Central memory CD8-positive, alpha-beta T cell (primary cell): ENCODE measurements around the gene TDRD1.

Experiments used
- ATAC-seq: fragments of 150-1000 bp; cut with Tn5 transposase; replicated peaks from 2 replicates; pipeline ENCODE4 v1.10.0; 2022; ENCODE audit warnings: mild to moderate bottlenecking, moderate FRiP score, moderate number of reproducible peaks; ENCODE audit not compliant: poor library complexity, severe bottlenecking; ENCODE audit errors: extremely low read depth
- DNase-seq, 2 donors: peaks; one replicate each; pipeline ENCODE4 v3.0.0; 2021; ENCODE audit warnings: low spot score in 2 of 2
- H3K27ac Mint-ChIP-seq: one replicate; pipeline ENCODE4 v1.8.0; 2022; ENCODE audit warnings: low read depth, mild to moderate bottlenecking, moderate library complexity, mixed read lengths
- H3K27me3 Mint-ChIP-seq: one replicate; pipeline ENCODE4 v1.8.0; 2022; ENCODE audit warnings: mixed read lengths
- H3K36me3 Mint-ChIP-seq: one replicate; pipeline ENCODE4 v1.8.0; 2022; ENCODE audit warnings: mild to moderate bottlenecking, moderate library complexity, mixed read lengths; ENCODE audit not compliant: insufficient read depth
- H3K4me1 Mint-ChIP-seq: one replicate; pipeline ENCODE4 v1.8.0; 2022; ENCODE audit warnings: mixed read lengths
- H3K4me3 Mint-ChIP-seq: one replicate; pipeline ENCODE4 v1.8.0; 2022; ENCODE audit warnings: mild to moderate bottlenecking, moderate library complexity, mixed read lengths
- H3K9me3 Mint-ChIP-seq: one replicate; pipeline ENCODE4 v1.8.0; 2022; ENCODE audit warnings: mixed read lengths

TDRD1 gene

GRCh38 chr10:114220281-114220680 is 41.1 kb downstream of the TDRD1 start:
- no peaks in the 10 kb centered on the region for H3K36me3 Mint-ChIP-seq
- no peak for ATAC-seq

GRCh38 chr10:114221235-114221634 is 42.1 kb downstream of the TDRD1 start:
- H3K27me3 Mint-ChIP-seq: peaks cover 67% of the 10 kb centered on the region
- no peak for ATAC-seq
- no peaks in the 10 kb centered on the region for H3K36me3 Mint-ChIP-seq
- H3K4me1 Mint-ChIP-seq: no peaks in the 10 kb centered on the region
- no peak for DNase-seq
- no peaks in the 10 kb centered on the region for H3K9me3 Mint-ChIP-seq
- H3K27ac Mint-ChIP-seq: no peak overlapping the region
- no peak overlapping the region for H3K4me3 Mint-ChIP-seq

More at GRCh38 chr10:114220281-114220680, 41.1 kb downstream of the TDRD1 start:
- no peaks in the 10 kb centered on the region for H3K4me1 Mint-ChIP-seq
- H3K27me3 Mint-ChIP-seq: peaks cover 61% of the 10 kb centered on the region
- no peaks in the 10 kb centered on the region for H3K9me3 Mint-ChIP-seq
- DNase-seq: no peak
- H3K4me3 Mint-ChIP-seq: no peak overlapping the region
- H3K27ac Mint-ChIP-seq: no peak overlapping the region

GRCh38 chr10:114223066-114223465 is 43.9 kb downstream of the TDRD1 start:
- Mint-ChIP-seq H3K27ac (no peak overlapping the region), H3K36me3 (no peaks in the 10 kb centered on the region), H3K27me3 (peaks cover 70% of the 10 kb centered on the region), H3K4me3 (no peak overlapping the region), H3K4me1 (no peaks in the 10 kb centered on the region), H3K9me3 (no peaks in the 10 kb centered on the region)
- no peak for DNase-seq
- no peak for ATAC-seq

GRCh38 chr10:114228156-114228555 is 49.0 kb downstream of the TDRD1 start:
- Mint-ChIP-seq H3K4me1 (no peaks in the 10 kb centered on the region), H3K27me3 (peaks cover 74% of the 10 kb centered on the region), H3K27ac (no peak overlapping the region), H3K4me3 (no peak overlapping the region), H3K9me3 (no peaks in the 10 kb centered on the region), H3K36me3 (no peaks in the 10 kb centered on the region)
- ATAC-seq: no peak
- no peak for DNase-seq

GRCh38 chr10:114232561-114233176 is 53.5 kb downstream of the TDRD1 start:
- no peaks in the 10 kb centered on the region for H3K4me1 Mint-ChIP-seq
- H3K9me3 Mint-ChIP-seq: no peaks in the 10 kb centered on the region
- H3K36me3 Mint-ChIP-seq: no peaks in the 10 kb centered on the region
- H3K27ac Mint-ChIP-seq: no peak overlapping the region
- no peak overlapping the region for H3K4me3 Mint-ChIP-seq
- ATAC-seq: no peak
- DNase-seq: no peak
- peaks cover 81% of the 10 kb centered on the region for H3K27me3 Mint-ChIP-seq

GRCh38 chr10:114233482-114233881 is 54.3 kb downstream of the TDRD1 start:
- DNase-seq (no peak), ATAC-seq (no peak)
- Mint-ChIP-seq H3K9me3 (no peaks in the 10 kb centered on the region), H3K4me3 (no peak overlapping the region), H3K4me1 (no peaks in the 10 kb centered on the region), H3K27ac (no peak overlapping the region), H3K27me3 (peaks cover 80% of the 10 kb centered on the region), H3K36me3 (no peaks in the 10 kb centered on the region)

GRCh38 chr10:114234132-114234531 is 55.0 kb downstream of the TDRD1 start:
- Mint-ChIP-seq H3K27ac (no peak overlapping the region), H3K4me3 (no peak overlapping the region), H3K27me3 (peaks cover 82% of the 10 kb centered on the region), H3K9me3 (no peaks in the 10 kb centered on the region), H3K36me3 (no peaks in the 10 kb centered on the region), H3K4me1 (no peaks in the 10 kb centered on the region)
- DNase-seq (no peak), ATAC-seq (no peak)

- peaks cover 88% of the 10 kb centered on the region for H3K27me3 Mint-ChIP-seq
- no peaks in the 10 kb centered on the region for H3K4me1 Mint-ChIP-seq
- no peaks in the 10 kb centered on the region for H3K36me3 Mint-ChIP-seq
- peak within 1 kb of the TSS; percentile 23 for H3K4me3 Mint-ChIP-seq
- DNase-seq: no peak
- H3K27ac Mint-ChIP-seq: no peak within 1 kb of the TSS
- no peaks in the 10 kb centered on the region for H3K9me3 Mint-ChIP-seq
- ATAC-seq: no peak
Measured at GRCh38 chr10:114239117-114239993, 60.2 kb downstream of the TDRD1 start, which contains the start of gene VWA2. TSS of gene VWA2 (plus strand) at chr10:114239254. CDS start at chr10:114248714, 9,460 bp downstream.

GRCh38 chr10:114239994-114240345 is 60.8 kb downstream of the TDRD1 start:
- Mint-ChIP-seq H3K27ac (no peak overlapping the region), H3K4me1 (no peaks in the 10 kb centered on the region), H3K9me3 (no peaks in the 10 kb centered on the region), H3K27me3 (peaks cover 88% of the 10 kb centered on the region), H3K36me3 (no peaks in the 10 kb centered on the region), H3K4me3 (no peak overlapping the region)
- ATAC-seq: no peak
- DNase-seq: no peak

GRCh38 chr10:114242235-114242634 is 63.1 kb downstream of the TDRD1 start:
- H3K4me3 Mint-ChIP-seq: no peak overlapping the region
- no peak for ATAC-seq
- no peaks in the 10 kb centered on the region for H3K36me3 Mint-ChIP-seq
- H3K27ac Mint-ChIP-seq: no peak overlapping the region
- H3K4me1 Mint-ChIP-seq: no peaks in the 10 kb centered on the region
- peaks cover 79% of the 10 kb centered on the region for H3K27me3 Mint-ChIP-seq
- H3K9me3 Mint-ChIP-seq: no peaks in the 10 kb centered on the region
- no peak for DNase-seq

- no peak overlapping the region for H3K27ac Mint-ChIP-seq
- ATAC-seq (no peak), DNase-seq (no peak)
- peaks cover 76% of the 10 kb centered on the region for H3K27me3 Mint-ChIP-seq
- H3K36me3 Mint-ChIP-seq: no peaks in the 10 kb centered on the region
- no peaks in the 10 kb centered on the region for H3K9me3 Mint-ChIP-seq
- no peak overlapping the region for H3K4me3 Mint-ChIP-seq
- no peaks in the 10 kb centered on the region for H3K4me1 Mint-ChIP-seq
Measured at GRCh38 chr10:114243661-114244060, 64.5 kb downstream of the TDRD1 start.

- Mint-ChIP-seq H3K9me3 (no peaks in the 10 kb centered on the region), H3K4me1 (no peaks in the 10 kb centered on the region), H3K4me3 (no peak overlapping the region), H3K36me3 (no peaks in the 10 kb centered on the region), H3K27ac (no peak overlapping the region), H3K27me3 (peaks cover 74% of the 10 kb centered on the region)
- ATAC-seq (no peak), DNase-seq (no peak)
Measured at GRCh38 chr10:114244126-114244525, 65.0 kb downstream of the TDRD1 start.
